ENCODE data around the gene EPO. TPM values are rescaled to one million over a fixed set of nuclear protein-coding genes. Genes with fewer than 3 reads are reported as not detected.

The EPO gene
- total RNA-seq, 2 experiments from 2014 or later: not detected

Other genes starting within 250 kb of the EPO start
- gene TSC22D4, start 241.3 kb upstream of the EPO start, total RNA-seq: 10 to 100 TPM; 81.4 to 83.7 TPM
- gene NYAP1, start 236.5 kb upstream of the EPO start, total RNA-seq: under 1 TPM; 0.29 to 0.34 TPM
- 10 to 100 TPM; 52.4 to 55.4 TPM for gene AGFG2, start 181.3 kb upstream of the EPO start, total RNA-seq
- 1 to 10 TPM; 4.4 to 6.0 TPM for gene SAP25, start 146.6 kb upstream of the EPO start, total RNA-seq
- gene LRCH4, start 134.3 kb upstream of the EPO start, total RNA-seq: 10 to 100 TPM; 65.6 to 68.1 TPM
- under 1 TPM; 0.54 to 0.80 TPM for gene FBXO24, start 134.1 kb upstream of the EPO start, total RNA-seq
- 1 to 10 TPM; 4.0 TPM for gene PCOLCE, start 118.1 kb upstream of the EPO start, total RNA-seq
- gene MOSPD3, start 107.9 kb upstream of the EPO start, total RNA-seq: 10 to 100 TPM in 1 of 2 experiments, 1 to 10 TPM in 1; 9.7 to 10.0 TPM
- 10 to 100 TPM; 10.9 to 11.1 TPM for gene TFR2, start 78.9 kb upstream of the EPO start, total RNA-seq
- gene ACTL6B, start 64.0 kb upstream of the EPO start, total RNA-seq: not detected
- gene GNB2, start 46.7 kb upstream of the EPO start, total RNA-seq: 100 to 1,000 TPM; 200 to 202 TPM
- gene GIGYF1, start 26.2 kb upstream of the EPO start, total RNA-seq: 10 to 100 TPM; 41.9 to 45.2 TPM
- 10 to 100 TPM; 84.5 to 85.6 TPM for gene POP7, start 14.3 kb upstream of the EPO start, total RNA-seq
- gene ZAN, start 13.1 kb downstream of the EPO start, total RNA-seq: not detected
- gene EPHB4, start 107.1 kb downstream of the EPO start, total RNA-seq: 1 to 10 TPM; 2.5 to 2.9 TPM
- gene SLC12A9, start 132.2 kb downstream of the EPO start, total RNA-seq: 10 to 100 TPM; 13.4 to 14.6 TPM
- gene TRIP6, start 146.9 kb downstream of the EPO start, total RNA-seq: 10 to 100 TPM; 44.2 to 45.1 TPM
- 100 to 1,000 TPM; 296 to 297 TPM for gene SRRT, start 154.6 kb downstream of the EPO start, total RNA-seq
- gene UFSP1, start 169.2 kb downstream of the EPO start, total RNA-seq: 1 to 10 TPM; 1.7 to 2.3 TPM
- under 1 TPM in 1 of 2 experiments, not detected in 1; 0.14 TPM for gene ACHE, start 175.4 kb downstream of the EPO start, total RNA-seq
- gene MUC3A, start 229.1 kb downstream of the EPO start, total RNA-seq: not detected
- under 1 TPM in 1 of 2 experiments, not detected in 1; 0.66 TPM for gene MUC12, start 249.1 kb downstream of the EPO start, total RNA-seq